K562 (cell line): ENCODE data around the gene STON2. TPM values are rescaled to one million over a fixed set of nuclear protein-coding genes. Genes with fewer than 3 reads are reported as not detected.

Source experiments
- ARID1B ChIP-seq: fragments of 450-650 bp; IDR thresholded peaks from 2 replicates; pipeline ENCODE4 v1.6.1; 2016; ENCODE audit warnings: antibody characterized with exemption, mild to moderate bottlenecking, inconsistent platforms
- BCL6 ChIP-seq: fragments of 250-450 bp; sonication (Bioruptor Pico); IDR thresholded peaks from 2 replicates; pipeline ENCODE4 v1.4.0; 2020
- BHLHE40 ChIP-seq: IDR thresholded peaks from 2 replicates; pipeline ENCODE4 v1.6.1; 2011; ENCODE audit warnings: low read length, improper control_type of control experiment
- BMI1 ChIP-seq: fragments of 150-350 bp; IDR thresholded peaks from 2 replicates; pipeline ENCODE4 v1.6.1; 2014; ENCODE audit warnings: low read length
- CEBPB ChIP-seq: fragments of 450-650 bp; IDR thresholded peaks from 2 replicates; pipeline ENCODE4 v1.6.1; 2016; ENCODE audit warnings: missing genetic modification characterization, missing compliant biosample characterization
- DPF2 ChIP-seq: fragments of 450-650 bp; IDR thresholded peaks from 2 replicates; pipeline ENCODE4 v1.6.1; 2016
- FOXK2 ChIP-seq, 2 experiments: fragments of 450-650 bp; IDR thresholded peaks in 1 of 2; conservative IDR thresholded peaks in 1 of 2; 2 replicates each; pipeline ENCODE4 v1.6.1; 2016; ENCODE audit warnings: low read depth in 2 of 2, mild to moderate bottlenecking in 1 of 2
- HNRNPUL1 ChIP-seq: fragments of 200-400 bp; formaldehyde crosslinking; IDR thresholded peaks from 2 replicates; pipeline ENCODE4 v1.6.1; 2017; ENCODE audit warnings: low read length
- MEF2D ChIP-seq: conservative IDR thresholded peaks from 2 replicates; pipeline ENCODE4 v1.6.1; 2016; ENCODE audit warnings: low read depth, missing genetic modification characterization, missing compliant biosample characterization
- MEIS2 ChIP-seq: fragments of 450-650 bp; IDR thresholded peaks from 2 replicates; pipeline ENCODE4 v1.6.1; 2014; ENCODE audit warnings: mild to moderate bottlenecking; ENCODE audit not compliant: partially characterized antibody
- PTRF ChIP-seq: fragments of 450-650 bp; IDR thresholded peaks from 2 replicates; pipeline ENCODE4 v1.6.1; 2016; ENCODE audit warnings: mild to moderate bottlenecking, missing genetic modification characterization, missing compliant biosample characterization
- SMARCA5 ChIP-seq: fragments of 450-650 bp; IDR thresholded peaks from 2 replicates; pipeline ENCODE4 v1.6.1; 2016
- THRA ChIP-seq: fragments of 450-650 bp; IDR thresholded peaks from 2 replicates; pipeline ENCODE4 v1.6.1; 2017; ENCODE audit warnings: mild to moderate bottlenecking, moderate library complexity
- TRIM28 ChIP-seq: fragments of 450-650 bp; IDR thresholded peaks from 2 replicates; pipeline ENCODE4 v1.6.1; 2017
- ZNF277 ChIP-seq: fragments of 250-450 bp; sonication (Bioruptor Pico); IDR thresholded peaks from 2 replicates; pipeline ENCODE4 v1.8.0; 2022; ENCODE audit warnings: inconsistent platforms, mild to moderate bottlenecking, moderate library complexity, borderline replicate concordance
- ZNF431 ChIP-seq: sonication (generic); formaldehyde crosslinking; IDR thresholded peaks from 2 replicates; pipeline ENCODE4 v1.8.0; 2022; ENCODE audit warnings: mild to moderate bottlenecking, missing genetic modification reagents
- ZNF668 ChIP-seq: fragments of 250-450 bp; sonication (Bioruptor Pico); IDR thresholded peaks from 2 replicates; pipeline ENCODE4 v1.8.0; 2022; ENCODE audit warnings: mild to moderate bottlenecking, inconsistent platforms
- ZSCAN32 ChIP-seq: fragments of 450-650 bp; formaldehyde crosslinking; IDR thresholded peaks from 2 replicates; pipeline ENCODE4 v1.4.0; 2020; ENCODE audit warnings: mild to moderate bottlenecking, moderate library complexity
- polyA plus RNA-seq, 8 experiments: library from polyadenylated mRNA; depleted of rRNA in 4 of 8; stranded (reverse) in 5 of 8; unstranded in 3 of 8; fragments of >200 nt; fragmentation: Nextera tagmentation in 2 of 8; fragmentation: Illumina TruSeq in 1 of 8; extraction: Ambion mirVana in 2 of 8; extraction: Trizol in 1 of 8; gene quantifications; 2 replicates each; pipeline versions ENCODE4 v1.2.1 to v1.2.3, GENCODE V29; 2011 to 2014; ENCODE audit warnings: inconsistent platforms in 1 of 8, missing spikeins in 1 of 8
- total RNA-seq, 7 experiments: library from RNA; depleted of rRNA in 6 of 7; stranded (reverse); fragments of >200 nt in 6 of 7; fragmentation: Illumina TruSeq in 2 of 7; extraction: Trizol in 2 of 7; gene quantifications; 2 replicates each; pipeline versions ENCODE4 v1.2.1 to v1.2.3, GENCODE V29; 2011 to 2021; ENCODE audit warnings: low replicate concordance in 1 of 7
- TF ChIP-seq, protein P1 (sequence below): fragments of 250-450 bp; sonication (Bioruptor Pico); IDR thresholded peaks from 2 replicates; pipeline ENCODE4 v1.8.0; 2021; ENCODE audit warnings: mild to moderate bottlenecking, moderate library complexity
- TF ChIP-seq, protein P2 (sequence below): sonication (generic); formaldehyde crosslinking; IDR thresholded peaks from 2 replicates; pipeline ENCODE4 v1.8.1; 2022; ENCODE audit warnings: missing genetic modification reagents
- TF ChIP-seq, protein P3 (sequence below): IDR thresholded peaks from 2 replicates; pipeline ENCODE4 v1.6.1; 2012; ENCODE audit warnings: low read depth, low read length, improper control_type of control experiment, borderline replicate concordance

Gene STON2
- total and polyA plus RNA-seq, 9 of the 15 experiments (the other 6 are each of a cell fraction or from before 2014, with no cell fraction given): 7.8 to 99.3 (median 53.5) TPM

DNA sequence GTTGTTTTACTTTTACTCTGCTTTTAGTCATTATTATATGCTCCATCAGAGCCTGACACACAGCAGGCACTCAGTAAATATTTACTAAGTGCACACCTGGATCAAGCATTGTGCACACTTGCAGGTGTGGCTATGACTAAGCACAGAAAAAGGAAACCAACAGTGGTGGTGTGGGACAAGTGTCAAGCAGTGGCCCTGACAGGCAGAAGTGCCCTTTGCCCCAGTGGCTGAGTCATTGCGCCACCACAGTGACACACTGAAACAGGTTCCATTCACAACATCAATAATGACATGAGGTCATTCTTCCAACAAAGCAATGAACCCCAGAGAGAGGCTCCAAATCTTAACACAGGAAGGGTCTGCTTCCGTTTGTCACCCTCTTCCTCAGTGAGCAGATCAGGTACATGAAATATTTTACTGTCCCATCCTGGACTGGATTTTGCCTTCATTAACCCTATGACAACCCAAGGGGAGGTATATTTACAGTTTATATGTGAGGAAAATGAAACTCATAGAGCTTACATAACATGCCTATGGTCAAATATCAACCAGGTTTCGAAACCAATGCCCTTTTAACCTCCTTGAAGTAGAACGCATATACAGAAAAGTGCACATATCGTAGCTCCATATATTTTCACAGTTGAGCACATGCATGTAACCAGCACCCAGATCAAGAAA is 96.7 kb downstream of the STON2 start (continued):
- TF ChIP-seq ZNF277 (CRISPR knock-in tag) (no peak), CEBPB (tag) (peak; percentile 89), TRIM28 (no peak), BHLHE40 (peak; percentile 40; the same call in 1 of the 2 replicates), ZSCAN32 (CRISPR knock-in tag) (no peak), PTRF (tag) (no peak), FOXK2 (conservative IDR thresholded peaks at IDR 0.05 in 1 of 2, IDR thresholded peaks at IDR 0.05 in 1 of 2; ENCODE audit: low read depth in 2 of 2) (peak in 1 of 2 experiments; percentile 45; a peak in 2 of 4 replicates), BMI1 (no peak), BCL6 (CRISPR knock-in tag) (no peak), ZNF431 (CRISPR knock-in tag) (no peak), DPF2 (peak; percentile 70), MEIS2 (peak; percentile 82), MEF2D (tag) (no peak), SMARCA5 (no peak), HNRNPUL1 (no peak), ARID1B (peak; percentile 66), THRA (no peak), ZNF668 (CRISPR knock-in tag) (no peak)
- TF ChIP-seq, protein P1, sequence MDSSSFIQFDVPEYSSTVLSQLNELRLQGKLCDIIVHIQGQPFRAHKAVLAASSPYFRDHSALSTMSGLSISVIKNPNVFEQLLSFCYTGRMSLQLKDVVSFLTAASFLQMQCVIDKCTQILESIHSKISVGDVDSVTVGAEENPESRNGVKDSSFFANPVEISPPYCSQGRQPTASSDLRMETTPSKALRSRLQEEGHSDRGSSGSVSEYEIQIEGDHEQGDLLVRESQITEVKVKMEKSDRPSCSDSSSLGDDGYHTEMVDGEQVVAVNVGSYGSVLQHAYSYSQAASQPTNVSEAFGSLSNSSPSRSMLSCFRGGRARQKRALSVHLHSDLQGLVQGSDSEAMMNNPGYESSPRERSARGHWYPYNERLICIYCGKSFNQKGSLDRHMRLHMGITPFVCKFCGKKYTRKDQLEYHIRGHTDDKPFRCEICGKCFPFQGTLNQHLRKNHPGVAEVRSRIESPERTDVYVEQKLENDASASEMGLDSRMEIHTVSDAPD (CRISPR knock-in tag): no peak
- TF ChIP-seq, protein P2, sequence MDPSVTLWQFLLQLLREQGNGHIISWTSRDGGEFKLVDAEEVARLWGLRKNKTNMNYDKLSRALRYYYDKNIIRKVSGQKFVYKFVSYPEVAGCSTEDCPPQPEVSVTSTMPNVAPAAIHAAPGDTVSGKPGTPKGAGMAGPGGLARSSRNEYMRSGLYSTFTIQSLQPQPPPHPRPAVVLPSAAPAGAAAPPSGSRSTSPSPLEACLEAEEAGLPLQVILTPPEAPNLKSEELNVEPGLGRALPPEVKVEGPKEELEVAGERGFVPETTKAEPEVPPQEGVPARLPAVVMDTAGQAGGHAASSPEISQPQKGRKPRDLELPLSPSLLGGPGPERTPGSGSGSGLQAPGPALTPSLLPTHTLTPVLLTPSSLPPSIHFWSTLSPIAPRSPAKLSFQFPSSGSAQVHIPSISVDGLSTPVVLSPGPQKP (CRISPR knock-in tag): no peak
- TF ChIP-seq, protein P3, sequence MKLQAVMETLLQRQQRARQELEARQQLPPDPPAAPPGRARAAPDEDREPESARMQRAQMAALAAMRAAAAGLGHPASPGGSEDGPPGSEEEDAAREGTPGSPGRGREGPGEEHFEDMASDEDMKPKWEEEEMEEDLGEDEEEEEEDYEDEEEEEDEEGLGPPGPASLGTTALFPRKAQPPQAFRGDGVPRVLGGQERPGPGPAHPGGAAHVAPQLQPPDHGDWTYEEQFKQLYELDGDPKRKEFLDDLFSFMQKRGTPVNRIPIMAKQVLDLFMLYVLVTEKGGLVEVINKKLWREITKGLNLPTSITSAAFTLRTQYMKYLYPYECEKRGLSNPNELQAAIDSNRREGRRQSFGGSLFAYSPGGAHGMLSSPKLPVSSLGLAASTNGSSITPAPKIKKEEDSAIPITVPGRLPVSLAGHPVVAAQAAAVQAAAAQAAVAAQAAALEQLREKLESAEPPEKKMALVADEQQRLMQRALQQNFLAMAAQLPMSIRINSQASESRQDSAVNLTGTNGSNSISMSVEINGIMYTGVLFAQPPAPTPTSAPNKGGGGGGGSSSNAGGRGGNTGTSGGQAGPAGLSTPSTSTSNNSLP: no peak
